Smooth muscle cell (in vitro differentiated cells): Measurements from ENCODE around the gene NFATC2IP. TPM values are rescaled to one million over a fixed set of nuclear protein-coding genes. Genes with fewer than 3 reads are reported as not detected.

ENCODE experiments used
- DNase-seq: peaks from one replicate; lab custom pipeline; 2025; ENCODE audit not compliant: unreplicated experiment; lab: John Stamatoyannopoulos, UW
- H2AFZ ChIP-seq: fragments of 200-600 bp; sonication (generic); 2 replicates; pipeline ENCODE4 v1.6.0; 2016; ENCODE audit warnings: antibody characterized with exemption, low read depth, mild to moderate bottlenecking
- H3F3A ChIP-seq: fragments of 200-600 bp; sonication (generic); 2 replicates; pipeline ENCODE4 v1.6.0; 2017; ENCODE audit warnings: antibody characterized with exemption, low read depth
- H3K27ac ChIP-seq: fragments of 200-600 bp; sonication (generic); 2 replicates; pipeline ENCODE4 v1.5.1; 2016; ENCODE audit warnings: low read depth, mild to moderate bottlenecking
- H3K27me3 ChIP-seq: fragments of 200-600 bp; sonication (generic); 2 replicates; pipeline ENCODE4 v1.6.1; 2016; ENCODE audit warnings: low read depth, mild to moderate bottlenecking
- H3K36me3 ChIP-seq: fragments of 200-600 bp; sonication (generic); 2 replicates; pipeline ENCODE4 v1.5.1; 2016; ENCODE audit warnings: low read depth
- H3K4me1 ChIP-seq: fragments of 200-600 bp; sonication (generic); 2 replicates; pipeline ENCODE4 v1.5.1; 2016; ENCODE audit warnings: low read depth
- H3K4me2 ChIP-seq: fragments of 200-600 bp; sonication (generic); 2 replicates; pipeline ENCODE4 v1.6.0; 2016; ENCODE audit warnings: mild to moderate bottlenecking
- H3K4me3 ChIP-seq: fragments of 200-600 bp; sonication (generic); 2 replicates; pipeline ENCODE4 v1.5.1; 2016; ENCODE audit warnings: mild to moderate bottlenecking
- H3K79me2 ChIP-seq: fragments of 200-600 bp; sonication (generic); 2 replicates; pipeline ENCODE4 v1.6.0; 2016; ENCODE audit warnings: low read depth, mild to moderate bottlenecking
- H3K9ac ChIP-seq: fragments of 200-600 bp; sonication (generic); 2 replicates; pipeline ENCODE4 v1.6.0; 2016; ENCODE audit warnings: low read depth
- H3K9me3 ChIP-seq: fragments of 200-600 bp; sonication (generic); replicated peaks from 2 replicates; pipeline ENCODE4 v1.5.1; 2016; ENCODE audit warnings: low read depth
- H4K20me1 ChIP-seq: fragments of 200-600 bp; sonication (generic); 2 replicates; pipeline ENCODE4 v1.6.0; 2016; ENCODE audit warnings: low read depth
- CTCF ChIP-seq: fragments of 200-600 bp; sonication (generic); IDR thresholded peaks from 2 replicates; pipeline ENCODE4 v1.5.1; 2017; ENCODE audit warnings: borderline replicate concordance, mild to moderate bottlenecking, antibody characterized with exemption; ENCODE audit not compliant: insufficient read depth, poor library complexity, severe bottlenecking
- WGBS: methylation state at CpG from one replicate; pipeline ENCODE4 v1.1.7; 2016; ENCODE audit warnings: low lambda C conversion rate; 5-methylcytosine and 5-hydroxymethylcytosine counted together
- polyA plus RNA-seq: library from polyadenylated mRNA; unstranded; fragments of >200 nt; fragmentation: Nextera tagmentation; extraction: Ambion mirVana; gene quantifications from 2 replicates; pipeline ENCODE4 v1.2.1, GENCODE V29; 2016
- total RNA-seq: library from RNA; depleted of rRNA; stranded (reverse); fragments of >200 nt; gene quantifications from 2 replicates; pipeline ENCODE4 v1.2.3, GENCODE V29; 2014

The NFATC2IP gene
- total RNA-seq (9.7 and 19.0 TPM in 2 replicates), polyA plus RNA-seq (13.1 and 15.2 TPM in 2 replicates)

- Histone ChIP-seq H3K9ac (peak within 1 kb of the TSS; percentile 82), H3F3A (no peaks in the 10 kb centered on the region), H3K4me3 (peak within 1 kb of the TSS; percentile 93), H3K27me3 (no peaks in the 10 kb centered on the region), H3K79me2 (peaks cover 17% of the 10 kb centered on the region), H3K36me3 (no peaks in the 10 kb centered on the region), H3K27ac (peak within 1 kb of the TSS; percentile 7), H3K9me3 (no peaks in the 10 kb centered on the region), H4K20me1 (no peaks in the 10 kb centered on the region), H3K4me2 (peak within 1 kb of the TSS; percentile 90), H2AFZ (peak within 1 kb of the TSS; percentile 96), H3K4me1 (no peaks in the 10 kb centered on the region)
- peak; percentile 97 for DNase-seq
- under 1% methylated on average over 59 of the region's 79 CpGs for WGBS
- TF ChIP-seq CTCF: no peak
Measured at GRCh38 chr16:28950648-28951409, at the start of gene NFATC2IP. TSS of gene NFATC2IP (plus strand) at chr16:28950937. CDS start at chr16:28951012, 75 bp downstream.

DNA sequence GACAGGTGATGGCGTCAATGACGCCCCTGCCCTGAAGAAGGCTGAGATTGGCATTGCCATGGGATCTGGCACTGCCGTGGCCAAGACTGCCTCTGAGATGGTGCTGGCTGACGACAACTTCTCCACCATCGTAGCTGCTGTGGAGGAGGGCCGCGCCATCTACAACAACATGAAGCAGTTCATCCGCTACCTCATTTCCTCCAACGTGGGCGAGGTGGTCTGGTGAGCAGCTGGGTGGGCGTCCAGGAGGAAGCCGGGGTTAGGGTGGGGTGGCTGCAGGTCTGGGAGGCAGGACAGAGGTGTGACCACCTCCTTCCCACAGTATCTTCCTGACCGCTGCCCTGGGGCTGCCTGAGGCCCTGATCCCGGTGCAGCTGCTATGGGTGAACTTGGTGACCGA, 48.9 kb upstream of the NFATC2IP start:
- no peaks in the 10 kb centered on the region for H3K36me3 ChIP-seq
- no peak overlapping the region for H3K9ac ChIP-seq
- TF ChIP-seq CTCF: no peak
- H3K4me3 ChIP-seq: no peak overlapping the region
- H3K4me2 ChIP-seq: no peak overlapping the region
- no peak overlapping the region for H2AFZ ChIP-seq
- H3K4me1 ChIP-seq: no peaks in the 10 kb centered on the region
- no peaks in the 10 kb centered on the region for H3K79me2 ChIP-seq
- no peak for DNase-seq
- H3K9me3 ChIP-seq: no peaks in the 10 kb centered on the region
- no peaks in the 10 kb centered on the region for H3F3A ChIP-seq
- no peaks in the 10 kb centered on the region for H4K20me1 ChIP-seq
- H3K27ac ChIP-seq: no peak overlapping the region
- 98% methylated on average over 14 of the region's 15 CpGs for WGBS
- H3K27me3 ChIP-seq: no peaks in the 10 kb centered on the region

- TF ChIP-seq CTCF: no peak
- Histone ChIP-seq H2AFZ (no peak overlapping the region), H3K4me3 (no peak overlapping the region), H3K9ac (no peak overlapping the region), H3K79me2 (no peaks in the 10 kb centered on the region), H3K9me3 (no peaks in the 10 kb centered on the region), H3K27ac (no peak overlapping the region), H4K20me1 (no peaks in the 10 kb centered on the region), H3K4me1 (no peaks in the 10 kb centered on the region), H3K27me3 (no peaks in the 10 kb centered on the region), H3K36me3 (no peaks in the 10 kb centered on the region), H3F3A (no peaks in the 10 kb centered on the region), H3K4me2 (no peak overlapping the region)
- DNase-seq: no peak
- WGBS: 92% methylated on average over 7 of the region's 11 CpGs
Measured at GRCh38 chr16:28902909-28903308, 47.8 kb upstream of the NFATC2IP start.
